Measurements from ENCODE around the gene GPR65.

GPR65 gene

GRCh38 chr14:87992346-87992717 lies 12.6 kb upstream of the GPR65 start:
- no peak for TF ChIP-seq EZH2phosphoT487 (IDR thresholded peaks at IDR 0.05; ENCODE audit: borderline replicate concordance)
- TF ChIP-seq, protein P1, sequence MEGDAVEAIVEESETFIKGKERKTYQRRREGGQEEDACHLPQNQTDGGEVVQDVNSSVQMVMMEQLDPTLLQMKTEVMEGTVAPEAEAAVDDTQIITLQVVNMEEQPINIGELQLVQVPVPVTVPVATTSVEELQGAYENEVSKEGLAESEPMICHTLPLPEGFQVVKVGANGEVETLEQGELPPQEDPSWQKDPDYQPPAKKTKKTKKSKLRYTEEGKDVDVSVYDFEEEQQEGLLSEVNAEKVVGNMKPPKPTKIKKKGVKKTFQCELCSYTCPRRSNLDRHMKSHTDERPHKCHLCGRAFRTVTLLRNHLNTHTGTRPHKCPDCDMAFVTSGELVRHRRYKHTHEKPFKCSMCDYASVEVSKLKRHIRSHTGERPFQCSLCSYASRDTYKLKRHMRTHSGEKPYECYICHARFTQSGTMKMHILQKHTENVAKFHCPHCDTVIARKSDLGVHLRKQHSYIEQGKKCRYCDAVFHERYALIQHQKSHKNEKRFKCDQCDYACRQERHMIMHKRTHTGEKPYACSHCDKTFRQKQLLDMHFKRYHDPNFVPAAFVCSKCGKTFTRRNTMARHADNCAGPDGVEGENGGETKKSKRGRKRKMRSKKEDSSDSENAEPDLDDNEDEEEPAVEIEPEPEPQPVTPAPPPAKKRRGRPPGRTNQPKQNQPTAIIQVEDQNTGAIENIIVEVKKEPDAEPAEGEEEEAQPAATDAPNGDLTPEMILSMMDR (conservative IDR thresholded peaks at IDR 0.05; ENCODE audit: low read length), result no peak
- Histone ChIP-seq H3K4me1 (ENCODE audit: insufficient read depth, low read length, poor library complexity, severe bottlenecking) (peaks cover 74% of the 10 kb centered on the region), H3K4me3 (ENCODE audit: low read length, poor library complexity, severe bottlenecking) (peak overlapping the region; percentile 79), H3K9ac (ENCODE audit: low read depth, low read length, poor library complexity, severe bottlenecking) (peak overlapping the region; percentile 87), H3K9me2 (replicated peaks; ENCODE audit: low read depth, low read length) (no peaks in the 10 kb centered on the region), H2AFZ (ENCODE audit: low read length) (peak overlapping the region; percentile 76; the same call in 1 of the 2 replicates), H3K4me2 (ENCODE audit: low read depth, low read length, poor library complexity, severe bottlenecking) (peak overlapping the region; percentile 79), H3K27me3 (ENCODE audit: insufficient read depth, low read length, poor library complexity, severe bottlenecking) (no peaks in the 10 kb centered on the region), H4K20me1 (ENCODE audit: insufficient read depth, low read length, poor library complexity, severe bottlenecking) (no peaks in the 10 kb centered on the region), H3K79me2 (ENCODE audit: insufficient read depth, low read length) (peaks cover 39% of the 10 kb centered on the region), H3K36me3 (ENCODE audit: insufficient read depth, low read length) (no peaks in the 10 kb centered on the region), H3K9me3 (ENCODE audit: insufficient read depth, low read depth, low read length) (no peaks in the 10 kb centered on the region), H3F3A (ENCODE audit: low read depth) (no peaks in the 10 kb centered on the region)

DNA sequence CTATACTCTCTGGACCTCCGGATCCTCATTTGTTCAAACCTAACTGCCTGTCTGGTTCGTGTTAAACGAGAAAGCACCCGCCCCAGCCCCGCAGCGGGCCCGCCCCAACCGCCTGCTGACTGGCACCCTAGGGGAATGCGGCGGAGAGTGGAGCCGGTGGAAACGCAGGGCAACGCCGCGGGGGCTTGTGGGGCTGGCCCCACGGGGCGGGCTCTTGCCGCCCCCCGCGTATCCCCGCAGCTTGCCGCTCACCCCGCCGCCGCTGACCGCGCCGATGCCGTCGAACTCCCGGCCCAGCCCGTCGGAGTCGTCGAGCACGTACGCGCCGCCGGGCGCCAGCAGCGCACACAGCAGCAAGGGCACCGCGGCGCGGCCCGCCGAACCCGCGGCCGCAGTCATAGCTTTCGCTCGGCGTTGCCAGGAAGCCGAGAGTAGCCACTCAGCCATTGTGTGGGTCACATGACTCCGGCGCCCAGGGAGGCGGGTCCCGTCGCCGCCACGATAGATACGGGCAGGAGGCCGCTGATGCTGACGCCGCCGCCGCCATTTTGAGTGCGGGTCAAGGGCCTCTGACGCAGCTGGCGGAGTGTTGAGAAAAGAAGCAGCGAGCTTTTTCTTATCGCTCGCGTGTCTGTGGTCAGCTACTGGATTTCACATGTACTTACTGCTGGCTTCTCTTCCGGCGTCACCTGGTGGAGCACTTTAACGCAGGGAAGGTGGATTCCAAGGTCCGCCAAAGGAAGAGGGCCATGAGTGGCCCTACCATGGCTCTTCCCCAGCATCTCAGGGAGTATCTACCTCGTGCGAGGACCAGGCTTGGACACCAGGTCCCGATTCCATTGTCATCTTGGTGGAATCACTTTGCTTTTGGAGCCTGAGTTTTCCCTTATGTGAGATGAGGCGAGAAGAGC lies 12.0 kb upstream of the GPR65 start, which contains the start of gene GALC:
TSS of gene GALC (minus strand) at position 465 of the 911 bp plus-strand sequence. CDS start at position 447, 18 bp downstream.
- Histone ChIP-seq H3K9me3 (ENCODE audit: insufficient read depth, low read depth, low read length) (no peaks in the 10 kb centered on the region), H3K36me3 (ENCODE audit: insufficient read depth, low read length) (no peaks in the 10 kb centered on the region), H3K9ac (ENCODE audit: low read depth, low read length, poor library complexity, severe bottlenecking) (peak within 1 kb of the TSS; percentile 87), H3K27me3 (ENCODE audit: insufficient read depth, low read length, poor library complexity, severe bottlenecking) (no peaks in the 10 kb centered on the region), H4K20me1 (ENCODE audit: insufficient read depth, low read length, poor library complexity, severe bottlenecking) (no peaks in the 10 kb centered on the region), H3F3A (ENCODE audit: low read depth) (no peaks in the 10 kb centered on the region), H3K4me2 (ENCODE audit: low read depth, low read length, poor library complexity, severe bottlenecking) (peak within 1 kb of the TSS; percentile 80), H3K4me1 (ENCODE audit: insufficient read depth, low read length, poor library complexity, severe bottlenecking) (peaks cover 71% of the 10 kb centered on the region), H3K79me2 (ENCODE audit: insufficient read depth, low read length) (peaks cover 39% of the 10 kb centered on the region), H3K9me2 (replicated peaks; ENCODE audit: low read depth, low read length) (no peaks in the 10 kb centered on the region), H2AFZ (ENCODE audit: low read length) (peak within 1 kb of the TSS; percentile 76), H3K4me3 (ENCODE audit: low read length, poor library complexity, severe bottlenecking) (peak within 1 kb of the TSS; percentile 79)
- TF ChIP-seq, protein P1 (conservative IDR thresholded peaks at IDR 0.05; ENCODE audit: low read length), result no peak
- no peak for TF ChIP-seq EZH2phosphoT487 (IDR thresholded peaks at IDR 0.05; ENCODE audit: borderline replicate concordance)

GRCh38 chr14:87994974-87995373 lies 10.0 kb upstream of the GPR65 start:
- Histone ChIP-seq H3K9me2 (replicated peaks; ENCODE audit: low read depth, low read length) (no peaks in the 10 kb centered on the region), H4K20me1 (ENCODE audit: insufficient read depth, low read length, poor library complexity, severe bottlenecking) (no peaks in the 10 kb centered on the region), H3K79me2 (ENCODE audit: insufficient read depth, low read length) (peaks cover 32% of the 10 kb centered on the region), H3K4me1 (ENCODE audit: insufficient read depth, low read length, poor library complexity, severe bottlenecking) (peaks cover 51% of the 10 kb centered on the region), H3K36me3 (ENCODE audit: insufficient read depth, low read length) (no peaks in the 10 kb centered on the region), H3K27me3 (ENCODE audit: insufficient read depth, low read length, poor library complexity, severe bottlenecking) (no peaks in the 10 kb centered on the region), H3F3A (ENCODE audit: low read depth) (no peaks in the 10 kb centered on the region), H3K9ac (ENCODE audit: low read depth, low read length, poor library complexity, severe bottlenecking) (no peak overlapping the region), H3K4me3 (ENCODE audit: low read length, poor library complexity, severe bottlenecking) (no peak overlapping the region), H3K4me2 (ENCODE audit: low read depth, low read length, poor library complexity, severe bottlenecking) (no peak overlapping the region), H3K9me3 (ENCODE audit: insufficient read depth, low read depth, low read length) (no peaks in the 10 kb centered on the region), H2AFZ (ENCODE audit: low read length) (peak overlapping the region; percentile 86; the same call in 1 of the 2 replicates)
- TF ChIP-seq, protein P1 (conservative IDR thresholded peaks at IDR 0.05; ENCODE audit: low read length), result no peak
- no peak for TF ChIP-seq EZH2phosphoT487 (IDR thresholded peaks at IDR 0.05; ENCODE audit: borderline replicate concordance)
